OCI-LY1 (cell line): ENCODE data around the gene BTRC.
A peak's percentile ranks its signal among the peaks of the same experiment; 100 is the strongest.

Experiments used
- H2AFZ ChIP-seq: fragments of 200-600 bp; sonication (generic), shearing (Covaris generic); 2 replicates; pipeline ENCODE4 v1.6.0; 2014; ENCODE audit warnings: antibody characterized with exemption, mild to moderate bottlenecking, low read length
- H3F3A ChIP-seq: fragments of 200-600 bp; sonication (generic), shearing (Covaris generic); 2 replicates; pipeline ENCODE4 v1.6.0; 2014; ENCODE audit warnings: mild to moderate bottlenecking, antibody characterized with exemption, low read length, moderate library complexity; ENCODE audit not compliant: insufficient read depth
- H3K27ac ChIP-seq: fragments of 200-600 bp; sonication (generic); 2 replicates; pipeline ENCODE4 v1.5.1; 2014; ENCODE audit warnings: low read length, mixed run types, mild to moderate bottlenecking, low read depth; ENCODE audit not compliant: poor library complexity, severe bottlenecking
- H3K27me3 ChIP-seq: fragments of 200-600 bp; sonication (generic); 2 replicates; pipeline ENCODE4 v1.6.0; 2014; ENCODE audit warnings: antibody characterized with exemption, mild to moderate bottlenecking, low read length, moderate library complexity; ENCODE audit not compliant: insufficient read depth
- H3K36me3 ChIP-seq: fragments of 200-600 bp; sonication (generic); 2 replicates; pipeline ENCODE4 v1.6.1; 2014; ENCODE audit warnings: mild to moderate bottlenecking, antibody characterized with exemption, low read length, moderate library complexity, mixed read lengths; ENCODE audit not compliant: insufficient read depth
- H3K4me1 ChIP-seq: fragments of 200-600 bp; sonication (generic); 2 replicates; pipeline ENCODE4 v1.5.1; 2014; ENCODE audit warnings: mild to moderate bottlenecking, low read length, moderate library complexity; ENCODE audit not compliant: insufficient read depth, severe bottlenecking
- H3K4me2 ChIP-seq: fragments of 200-600 bp; sonication (generic), shearing (Covaris generic); 2 replicates; pipeline ENCODE4 v1.6.1; 2014; ENCODE audit warnings: low read length
- H3K4me3 ChIP-seq: fragments of 200-600 bp; sonication (generic); 2 replicates; pipeline ENCODE4 v1.5.1; 2014; ENCODE audit warnings: low read length, low read depth, mild to moderate bottlenecking, mixed read lengths; ENCODE audit not compliant: poor library complexity, severe bottlenecking
- H3K79me2 ChIP-seq: fragments of 200-600 bp; shearing (Covaris generic); 2 replicates; pipeline ENCODE4 v1.6.1; 2016; ENCODE audit warnings: mixed run types, low read length, mixed read lengths; ENCODE audit not compliant: insufficient read depth
- H3K9ac ChIP-seq: fragments of 200-600 bp; sonication (generic), shearing (Covaris generic); 2 replicates; pipeline ENCODE4 v1.6.1; 2014; ENCODE audit warnings: mild to moderate bottlenecking, low read length, mixed read lengths
- H3K9me2 ChIP-seq: fragments of 200-600 bp; sonication (generic), shearing (Covaris generic); 2 replicates; pipeline ENCODE4 v1.6.1; 2014; ENCODE audit warnings: low read depth, mild to moderate bottlenecking, low read length, mixed read lengths
- H3K9me3 ChIP-seq: fragments of 200-600 bp; shearing (Covaris generic); 2 replicates; pipeline ENCODE4 v1.6.1; 2014; ENCODE audit warnings: low read length, mixed read lengths
- H4K20me1 ChIP-seq: fragments of 200-600 bp; sonication (generic), shearing (Covaris generic); 2 replicates; pipeline ENCODE4 v1.6.0; 2016; ENCODE audit warnings: mild to moderate bottlenecking, low read length; ENCODE audit not compliant: insufficient read depth
- EZH2 ChIP-seq: fragments of 200-600 bp; sonication (generic), shearing (Covaris generic); IDR thresholded peaks from 2 replicates; pipeline ENCODE4 v1.8.0; 2017; ENCODE audit warnings: borderline replicate concordance, mixed run types, mild to moderate bottlenecking, antibody characterized with exemption, low read length, moderate library complexity, mixed read lengths
- TF ChIP-seq, protein P1 (sequence below): fragments of 200-600 bp; sonication (generic), shearing (Covaris generic); IDR thresholded peaks from 2 replicates; pipeline ENCODE4 v1.5.1; 2017; ENCODE audit warnings: mild to moderate bottlenecking, antibody characterized with exemption, low read length, moderate library complexity, mixed read lengths

BTRC gene

DNA sequence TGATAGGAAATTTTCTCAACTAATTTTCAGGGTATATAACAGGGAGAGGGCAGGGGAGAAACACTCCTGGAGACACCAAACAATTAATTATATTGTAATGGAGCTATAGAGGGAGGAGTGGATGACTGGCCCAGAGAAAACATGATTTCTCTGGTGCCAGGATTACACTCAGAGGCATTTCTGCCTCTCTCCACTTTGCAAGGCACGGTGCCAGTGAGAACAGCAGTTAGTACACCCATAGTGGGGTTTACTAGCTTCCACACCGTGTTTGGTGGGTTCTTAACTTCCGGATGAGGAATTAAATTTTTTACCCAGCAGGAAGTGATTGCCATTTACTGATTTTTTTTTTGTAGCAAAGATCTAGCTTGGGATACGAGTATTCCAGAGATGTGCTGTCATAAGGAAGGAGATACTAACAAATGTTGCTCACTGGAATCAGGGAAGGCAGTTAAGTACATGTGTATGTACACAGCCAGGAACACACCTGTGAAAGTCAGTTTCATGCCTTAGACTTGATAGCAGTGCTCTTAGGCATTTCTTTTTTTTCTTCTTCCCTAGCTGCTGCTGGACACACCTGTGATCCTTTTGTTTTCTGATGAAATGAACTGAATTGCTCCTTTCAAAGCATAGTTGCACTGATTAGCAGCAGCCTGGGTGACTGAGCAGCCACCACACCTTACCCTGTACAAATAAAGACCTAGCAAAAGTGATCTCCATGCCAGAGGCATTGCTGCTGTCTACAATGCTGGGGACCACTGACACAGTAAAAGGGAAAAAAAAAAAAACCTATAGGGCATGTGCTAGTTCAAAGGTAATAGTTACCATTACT is 176.0 kb downstream of the BTRC start:
- Histone ChIP-seq H3K4me3 (no peak overlapping the region), H3K9me3 (no peaks in the 10 kb centered on the region), H4K20me1 (no peaks in the 10 kb centered on the region), H3K9ac (no peak overlapping the region), H3K27ac (no peak overlapping the region), H3K9me2 (no peaks in the 10 kb centered on the region), H3K4me1 (no peaks in the 10 kb centered on the region), H2AFZ (no peak overlapping the region), H3K79me2 (no peaks in the 10 kb centered on the region), H3K4me2 (no peak overlapping the region), H3F3A (no peaks in the 10 kb centered on the region), H3K36me3 (no peaks in the 10 kb centered on the region), H3K27me3 (no peaks in the 10 kb centered on the region)
- TF ChIP-seq, protein P1, sequence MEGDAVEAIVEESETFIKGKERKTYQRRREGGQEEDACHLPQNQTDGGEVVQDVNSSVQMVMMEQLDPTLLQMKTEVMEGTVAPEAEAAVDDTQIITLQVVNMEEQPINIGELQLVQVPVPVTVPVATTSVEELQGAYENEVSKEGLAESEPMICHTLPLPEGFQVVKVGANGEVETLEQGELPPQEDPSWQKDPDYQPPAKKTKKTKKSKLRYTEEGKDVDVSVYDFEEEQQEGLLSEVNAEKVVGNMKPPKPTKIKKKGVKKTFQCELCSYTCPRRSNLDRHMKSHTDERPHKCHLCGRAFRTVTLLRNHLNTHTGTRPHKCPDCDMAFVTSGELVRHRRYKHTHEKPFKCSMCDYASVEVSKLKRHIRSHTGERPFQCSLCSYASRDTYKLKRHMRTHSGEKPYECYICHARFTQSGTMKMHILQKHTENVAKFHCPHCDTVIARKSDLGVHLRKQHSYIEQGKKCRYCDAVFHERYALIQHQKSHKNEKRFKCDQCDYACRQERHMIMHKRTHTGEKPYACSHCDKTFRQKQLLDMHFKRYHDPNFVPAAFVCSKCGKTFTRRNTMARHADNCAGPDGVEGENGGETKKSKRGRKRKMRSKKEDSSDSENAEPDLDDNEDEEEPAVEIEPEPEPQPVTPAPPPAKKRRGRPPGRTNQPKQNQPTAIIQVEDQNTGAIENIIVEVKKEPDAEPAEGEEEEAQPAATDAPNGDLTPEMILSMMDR, result no peak
- TF ChIP-seq EZH2, result no peak

DNA sequence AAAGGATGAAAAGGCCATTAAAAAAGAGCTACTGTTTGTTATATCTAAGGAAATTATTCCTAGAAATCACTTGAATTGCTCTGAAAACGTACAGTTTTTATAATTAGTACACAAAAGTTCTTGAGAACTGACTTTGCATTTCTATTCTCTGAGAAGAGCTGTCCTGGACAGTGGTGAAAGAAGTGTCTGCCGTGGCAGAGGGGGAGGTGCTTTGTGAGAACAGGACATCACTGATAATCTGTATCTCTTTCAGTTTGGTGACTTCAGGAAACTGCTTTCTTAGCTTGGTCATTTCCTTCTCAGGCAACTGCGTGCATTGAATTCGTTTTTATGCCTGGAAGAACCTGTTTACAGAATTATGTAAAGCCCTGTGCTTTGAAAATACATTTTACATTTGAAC is 182.0 kb downstream of the BTRC start:
- Histone ChIP-seq H3K27me3 (no peaks in the 10 kb centered on the region), H3K9ac (no peak overlapping the region), H3K27ac (no peak overlapping the region), H3K36me3 (no peaks in the 10 kb centered on the region), H3K4me2 (no peak overlapping the region), H3K4me3 (no peak overlapping the region), H2AFZ (no peak overlapping the region), H3F3A (no peaks in the 10 kb centered on the region), H3K9me3 (no peaks in the 10 kb centered on the region), H4K20me1 (no peaks in the 10 kb centered on the region), H3K9me2 (no peaks in the 10 kb centered on the region), H3K79me2 (no peaks in the 10 kb centered on the region), H3K4me1 (no peaks in the 10 kb centered on the region)
- no peak for TF ChIP-seq EZH2
- TF ChIP-seq, protein P1, result no peak

DNA sequence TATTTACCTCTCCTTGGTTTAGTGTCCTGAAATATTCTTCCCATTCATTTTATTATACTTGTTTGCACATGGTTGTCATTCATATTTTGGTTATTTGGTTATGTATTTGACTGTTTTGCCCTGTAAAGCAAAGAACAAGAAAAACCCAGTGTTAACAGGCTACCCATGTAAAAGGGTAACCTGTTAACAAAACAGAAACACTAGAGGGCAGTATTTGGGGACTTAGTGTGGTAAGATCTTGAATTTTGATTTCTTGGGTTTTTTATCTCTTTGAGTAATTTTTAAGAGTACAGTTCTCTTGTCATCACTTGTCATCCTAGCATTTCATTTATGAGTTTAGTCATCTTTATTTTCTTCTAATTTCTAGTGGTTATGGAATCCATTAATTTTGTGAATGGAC is 182.8 kb downstream of the BTRC start:
- no peak overlapping the region for H3K4me3 ChIP-seq
- no peaks in the 10 kb centered on the region for H3K9me3 ChIP-seq
- H3K27me3 ChIP-seq, result no peaks in the 10 kb centered on the region
- no peaks in the 10 kb centered on the region for H4K20me1 ChIP-seq
- H3K9ac ChIP-seq, result no peak overlapping the region
- H3K4me2 ChIP-seq, result no peak overlapping the region
- H3F3A ChIP-seq, result no peaks in the 10 kb centered on the region
- H3K36me3 ChIP-seq, result no peaks in the 10 kb centered on the region
- no peaks in the 10 kb centered on the region for H3K4me1 ChIP-seq
- no peak overlapping the region for H3K27ac ChIP-seq
- no peaks in the 10 kb centered on the region for H3K9me2 ChIP-seq
- H2AFZ ChIP-seq, result no peak overlapping the region
- TF ChIP-seq EZH2, result no peak
- TF ChIP-seq, protein P1, result peak; percentile 41; the same call in 1 of the 2 replicates
- H3K79me2 ChIP-seq, result no peaks in the 10 kb centered on the region
